NCI-H748 (cell line): Measurements from ENCODE around the gene GYS2.

ENCODE experiments used
- DNase-seq: peaks from one replicate; lab custom pipeline; 2025; ENCODE audit not compliant: unreplicated experiment; lab: John Stamatoyannopoulos, UW

Gene GYS2

GRCh38 chr12:21509768-21510167 is 94.9 kb downstream of the GYS2 start:
- DNase-seq: no peak

- no peak for DNase-seq
Measured at GRCh38 chr12:21507849-21508248, 96.8 kb downstream of the GYS2 start.

GRCh38 chr12:21505888-21506287 is 98.8 kb downstream of the GYS2 start:
- no peak for DNase-seq

- no peak for DNase-seq
Measured at GRCh38 chr12:21502872-21503271, 101.8 kb downstream of the GYS2 start.

- peak; percentile 56 for DNase-seq
Measured at GRCh38 chr12:21502164-21502496, 102.5 kb downstream of the GYS2 start.

GRCh38 chr12:21501258-21502163 is 103.1 kb downstream of the GYS2 start, which contains the start of the genes GOLT1B and RECQL:
GOLT1B (plus strand) TSS chr12:21501789; CDS start chr12:21501924, 135 bp downstream.
RECQL (minus strand) TSS chr12:21501635; CDS start chr12:21499570, 2,065 bp downstream.
- DNase-seq: peak; percentile 97

- no peak for DNase-seq
Measured at GRCh38 chr12:21500786-21501257, 103.8 kb downstream of the GYS2 start.

GRCh38 chr12:21499765-21500164 is 104.9 kb downstream of the GYS2 start:
- DNase-seq: no peak
